Fibroblast of villous mesenchyme (primary cell): ENCODE measurements around the gene MGAT1. TPM values are rescaled to one million over a fixed set of nuclear protein-coding genes. Genes with fewer than 3 reads are reported as not detected.

ENCODE experiments used
- DNase-seq: peaks from one replicate; pipeline ENCODE4 v3.0.0-alpha.2; 2010; ENCODE audit warnings: low read depth
- H3K4me3 ChIP-seq: 2 replicates; pipeline ENCODE4 v1.5.1; 2011; ENCODE audit warnings: low read depth, mild to moderate bottlenecking, low read length
- CTCF ChIP-seq: IDR thresholded peaks from 2 replicates; pipeline ENCODE4 v1.5.1; 2012; ENCODE audit warnings: low read depth, mild to moderate bottlenecking, low read length; ENCODE audit not compliant: insufficient read depth
- total RNA-seq: library from RNA; depleted of rRNA; stranded (reverse); fragments of >200 nt; gene quantifications from 2 replicates; pipeline ENCODE4 v1.2.3, GENCODE V29; 2012

MGAT1 gene
- total RNA-seq, 1 donor = 104 TPM

DNA sequence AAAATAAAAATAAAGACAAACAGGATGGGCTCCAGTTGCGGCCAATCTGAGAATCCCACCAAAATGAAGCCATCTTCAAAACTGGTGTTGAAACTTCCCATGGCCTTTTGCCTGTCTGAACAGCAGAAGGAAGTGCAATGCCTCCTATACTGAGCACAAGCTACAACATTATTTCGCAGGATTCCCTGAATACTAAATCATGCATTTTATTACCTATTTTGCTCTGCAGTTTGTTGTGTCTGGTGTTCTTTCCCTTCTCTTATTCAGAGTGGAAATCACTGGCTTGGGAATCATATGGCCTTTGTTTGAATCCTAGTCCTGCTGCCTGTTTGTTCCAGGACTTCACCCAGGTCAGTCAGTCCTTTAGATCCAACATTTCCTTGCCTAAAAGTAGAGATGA lies 62.6 kb downstream of the MGAT1 start, which contains the start of gene OR2Y1:
TSS of gene OR2Y1 (minus strand) at position 101 of the 400 bp plus-strand sequence. CDS start at position 101, 0 bp downstream.
- TF ChIP-seq CTCF = no peak

DNA sequence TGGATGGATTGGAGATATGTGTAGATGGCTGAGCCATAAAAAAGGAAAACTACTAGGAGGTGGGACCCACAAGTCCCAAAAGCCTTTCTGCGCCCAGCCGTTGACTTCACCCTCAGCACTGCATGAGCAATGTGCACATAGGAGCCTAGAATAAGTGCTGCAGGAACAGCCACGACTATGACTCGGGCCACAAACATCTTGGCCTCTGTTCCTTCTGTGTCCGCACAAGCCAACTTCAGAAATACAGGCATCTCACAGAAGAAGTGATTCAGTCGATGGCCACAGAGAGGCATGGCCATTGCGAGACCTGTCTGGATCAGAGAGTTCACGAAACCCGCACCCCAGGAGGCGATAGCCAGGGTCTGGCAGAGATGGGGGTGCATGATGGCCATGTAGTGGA lies 63.3 kb downstream of the MGAT1 start:
- DNase-seq = no peak
- no peak for TF ChIP-seq CTCF
- H3K4me3 ChIP-seq = no peak overlapping the region

More for the DNA sequence above, 62.6 kb downstream of the MGAT1 start, which contains the start of gene OR2Y1:
- no peak within 1 kb of the TSS for H3K4me3 ChIP-seq
- no peak for DNase-seq

GRCh38 chr5:180736536-180736935 lies 66.1 kb downstream of the MGAT1 start:
- no peak overlapping the region for H3K4me3 ChIP-seq
- DNase-seq = no peak
- no peak for TF ChIP-seq CTCF

Other genes with a start within 250 kb of the MGAT1 start
- gene SCGB3A1, start 211.3 kb downstream of the MGAT1 start, total RNA-seq = not detected in 2 replicates
- gene FLT4, start 153.2 kb downstream of the MGAT1 start, total RNA-seq = under 0.01 and 0.43 TPM in 2 replicates
- gene OR2Y1, start 62.7 kb downstream of the MGAT1 start, total RNA-seq = not detected in 2 replicates
- gene ZFP62, start 58.5 kb upstream of the MGAT1 start, total RNA-seq = 12.5 and 15.1 TPM in 2 replicates
- not detected in 2 replicates for gene BTNL8, start 96.4 kb upstream of the MGAT1 start, total RNA-seq
- gene BTNL3, start 186.0 kb upstream of the MGAT1 start, total RNA-seq = not detected in 2 replicates
- gene BTNL9, start 237.5 kb upstream of the MGAT1 start, total RNA-seq = not detected in 2 replicates